Measurements from ENCODE around the gene ME3.

Gene ME3

DNA sequence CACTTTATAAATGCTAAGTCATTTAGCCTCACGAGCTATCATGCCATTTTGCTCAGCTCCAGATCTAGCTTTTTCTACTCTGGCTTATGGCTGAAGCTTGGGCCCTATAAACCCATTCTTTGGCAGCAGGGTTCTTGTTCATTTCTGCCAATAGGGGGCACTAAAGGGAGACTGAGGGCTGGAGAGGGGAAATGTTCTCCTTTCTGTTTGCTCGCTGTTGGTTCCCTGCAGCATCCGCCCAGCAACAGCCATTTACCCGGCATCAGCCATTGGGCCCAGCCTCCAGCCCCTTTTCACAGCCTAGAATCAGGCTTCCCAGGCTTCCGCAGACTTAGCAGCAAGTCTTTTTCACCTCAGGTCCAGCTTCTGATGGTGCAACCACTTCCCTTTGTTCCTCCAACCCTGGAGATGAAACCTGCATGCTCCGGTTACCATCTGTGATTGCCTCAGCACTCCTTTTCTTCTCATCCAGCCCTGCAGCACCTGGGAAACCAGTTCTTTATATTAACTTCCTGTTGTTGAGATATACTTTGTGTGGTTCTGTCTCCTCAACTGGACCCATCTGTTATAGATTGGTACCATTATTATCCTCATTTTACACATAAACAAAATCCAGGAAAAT is 4.2 kb upstream of the ME3 start:
- H3K4me2 ChIP-seq: no peak overlapping the region
- no peak overlapping the region for H3K27ac ChIP-seq
- no peak overlapping the region for H3K4me3 ChIP-seq
- H3K4me1 ChIP-seq: peaks cover 5% of the 10 kb centered on the region; the same call in 1 of the 2 replicates
- no peak overlapping the region for H3K9ac ChIP-seq
- H4K20me1 ChIP-seq: no peaks in the 10 kb centered on the region
- no peak for TF ChIP-seq Cebpa-rat (IDR thresholded peaks at IDR 0.05)
- no peaks in the 10 kb centered on the region for H3K36me3 ChIP-seq
- peaks cover 7% of the 10 kb centered on the region; the same call in 1 of the 2 replicates for H3K27me3 ChIP-seq
- H3K9me3 ChIP-seq: no peaks in the 10 kb centered on the region

DNA sequence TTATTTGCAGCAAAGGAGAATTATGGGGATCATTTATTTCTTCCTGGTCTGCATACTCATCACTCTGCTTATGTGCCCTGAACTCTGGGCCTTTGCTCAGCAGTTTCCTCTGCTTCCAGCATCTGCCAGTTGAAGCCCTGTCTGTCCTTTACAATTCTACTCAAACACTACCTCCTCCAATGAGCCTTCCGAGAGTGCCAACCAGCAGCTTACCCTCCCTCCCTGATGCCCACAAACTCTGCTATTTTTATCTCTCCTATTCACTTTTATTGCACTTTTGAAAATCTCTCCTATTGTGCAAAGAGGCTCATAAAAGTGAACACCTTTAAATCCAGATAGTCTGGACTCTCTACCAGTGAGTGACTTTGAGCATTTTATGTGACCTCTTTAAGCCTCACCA is 3.6 kb upstream of the ME3 start:
- no peaks in the 10 kb centered on the region for H4K20me1 ChIP-seq
- no peaks in the 10 kb centered on the region for H3K36me3 ChIP-seq
- peaks cover 12% of the 10 kb centered on the region; the same call in 1 of the 2 replicates for H3K4me1 ChIP-seq
- TF ChIP-seq Cebpa-rat (IDR thresholded peaks at IDR 0.05): no peak
- H3K9ac ChIP-seq: no peak overlapping the region
- H3K27me3 ChIP-seq: peaks cover 14% of the 10 kb centered on the region; the same call in 1 of the 2 replicates
- no peak overlapping the region for H3K4me3 ChIP-seq
- no peaks in the 10 kb centered on the region for H3K9me3 ChIP-seq
- H3K27ac ChIP-seq: no peak overlapping the region
- H3K4me2 ChIP-seq: no peak overlapping the region

DNA sequence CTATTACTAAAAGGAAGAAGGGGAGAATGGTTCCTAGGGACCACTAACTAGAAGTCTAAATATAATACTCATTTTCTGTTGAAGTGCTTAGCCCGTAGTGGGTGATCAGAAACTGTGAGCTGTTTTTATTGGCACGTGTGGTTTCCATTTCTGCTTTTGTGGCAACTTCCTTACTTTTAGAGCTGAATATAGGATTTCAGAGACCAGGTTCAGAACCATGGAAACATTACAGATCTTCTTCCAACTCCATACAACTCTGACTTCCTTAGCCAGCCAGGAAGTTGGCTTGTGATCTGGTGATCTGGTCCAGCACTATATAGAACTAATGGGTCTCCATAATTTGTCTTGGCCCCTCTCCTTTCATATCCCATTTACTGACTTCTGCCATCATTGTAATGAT is 2.6 kb upstream of the ME3 start:
- H3K4me2 ChIP-seq: no peak overlapping the region
- no peaks in the 10 kb centered on the region for H4K20me1 ChIP-seq
- TF ChIP-seq Cebpa-rat (IDR thresholded peaks at IDR 0.05): no peak
- no peaks in the 10 kb centered on the region for H3K36me3 ChIP-seq
- H3K9ac ChIP-seq: no peak overlapping the region
- no peak overlapping the region for H3K27ac ChIP-seq
- peaks cover 14% of the 10 kb centered on the region; the same call in 1 of the 2 replicates for H3K4me1 ChIP-seq
- H3K9me3 ChIP-seq: no peaks in the 10 kb centered on the region
- no peak overlapping the region for H3K4me3 ChIP-seq
- H3K27me3 ChIP-seq: peaks cover 17% of the 10 kb centered on the region; the same call in 1 of the 2 replicates

DNA sequence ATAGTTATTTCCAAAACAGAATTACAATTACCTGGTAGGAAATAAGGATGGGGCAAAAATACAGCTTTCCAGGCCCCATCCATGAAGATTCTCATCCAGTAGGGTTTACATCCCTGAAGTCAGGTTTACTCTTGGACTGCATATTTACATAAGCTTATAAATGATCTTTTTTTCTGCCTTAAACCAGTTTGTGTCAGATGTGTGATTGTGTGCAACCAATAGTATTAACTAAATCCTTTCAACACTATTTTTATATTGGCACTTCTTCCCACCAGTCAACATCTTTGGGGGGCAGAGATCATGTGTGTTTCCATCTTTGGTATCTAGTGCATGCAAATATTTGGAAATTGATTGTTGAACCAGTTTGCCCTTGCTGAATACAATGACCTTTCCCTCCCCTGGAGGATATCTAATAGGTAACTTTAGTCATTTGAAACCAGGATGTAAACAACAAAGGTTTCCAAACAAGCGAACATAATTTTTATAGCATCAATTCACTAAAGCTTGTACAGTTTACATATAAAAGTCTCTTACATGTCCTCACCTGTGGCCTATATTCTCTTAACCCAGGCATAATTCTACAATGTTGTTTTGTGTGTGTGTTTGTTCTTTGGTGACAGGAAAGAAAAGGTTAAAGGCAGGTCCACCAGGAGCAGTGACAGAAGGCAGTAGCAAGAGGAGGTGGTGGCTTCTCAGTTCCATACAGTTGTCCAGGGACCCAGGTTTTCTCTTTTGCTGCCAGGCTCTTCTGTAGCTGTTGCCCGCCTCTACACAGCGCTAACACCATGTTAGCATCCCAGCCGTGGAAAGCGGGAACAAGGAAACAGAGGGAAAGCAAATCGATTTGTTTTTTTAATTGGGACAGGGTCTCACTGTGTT is 1.7 kb upstream of the ME3 start:
- no peak for TF ChIP-seq Cebpa-rat (IDR thresholded peaks at IDR 0.05)
- no peak overlapping the region for H3K4me2 ChIP-seq
- no peaks in the 10 kb centered on the region for H3K9me3 ChIP-seq

DNA sequence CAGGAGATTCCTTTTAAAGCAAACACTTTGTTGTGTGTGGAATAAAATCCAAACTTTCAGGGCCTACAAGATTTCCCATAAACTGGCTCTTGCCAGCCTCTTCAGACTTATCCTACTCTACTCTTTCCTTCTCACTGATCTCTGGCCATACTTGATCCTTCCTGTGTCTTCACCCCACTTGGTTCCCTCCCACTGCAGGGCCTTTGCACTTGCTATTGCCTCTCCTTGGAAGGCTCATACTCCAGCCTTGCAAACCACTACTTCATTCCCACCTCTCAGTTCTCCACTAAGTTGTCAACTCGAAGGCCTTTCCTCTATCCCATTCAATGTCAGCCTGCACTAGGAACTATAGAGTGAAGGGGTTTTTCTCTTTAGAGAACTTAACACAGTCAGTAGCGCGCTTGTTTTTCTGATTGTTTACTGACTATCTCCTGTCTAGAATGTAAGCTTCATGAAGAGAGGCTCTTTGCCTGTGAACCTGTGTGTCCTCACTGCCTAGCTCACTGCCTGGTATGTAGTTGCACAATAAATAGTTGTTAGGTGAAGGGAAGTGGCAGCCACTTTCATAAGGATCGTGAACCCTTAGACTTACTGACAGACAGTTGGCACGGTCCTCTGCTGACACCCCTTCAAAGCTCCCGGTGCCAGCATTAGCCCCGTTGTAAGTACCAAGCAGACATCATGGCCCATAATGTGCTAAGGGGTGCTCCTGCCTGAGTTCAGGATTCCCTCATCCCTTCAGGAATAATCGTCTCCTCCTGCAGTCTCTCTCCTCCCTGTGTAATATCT is 833 bp upstream of the ME3 start:
- no peaks in the 10 kb centered on the region for H3K9me3 ChIP-seq
- H4K20me1 ChIP-seq: no peaks in the 10 kb centered on the region
- H3K4me1 ChIP-seq: peaks cover 14% of the 10 kb centered on the region; the same call in 1 of the 2 replicates
- H3K36me3 ChIP-seq: no peaks in the 10 kb centered on the region
- TF ChIP-seq Cebpa-rat (IDR thresholded peaks at IDR 0.05): no peak
- peaks cover 17% of the 10 kb centered on the region; the same call in 1 of the 2 replicates for H3K27me3 ChIP-seq
- no peak overlapping the region for H3K4me3 ChIP-seq
- no peak overlapping the region; the same call in 1 of the 2 replicates for H3K4me2 ChIP-seq
- no peak overlapping the region for H3K9ac ChIP-seq
- H3K27ac ChIP-seq: no peak overlapping the region

More for the DNA sequence above, 1.7 kb upstream of the ME3 start:
- Histone ChIP-seq H3K27me3 (peaks cover 17% of the 10 kb centered on the region; the same call in 1 of the 2 replicates), H3K27ac (no peak overlapping the region), H3K9ac (no peak overlapping the region), H3K4me3 (no peak overlapping the region), H3K36me3 (no peaks in the 10 kb centered on the region), H4K20me1 (no peaks in the 10 kb centered on the region), H3K4me1 (peaks cover 14% of the 10 kb centered on the region; the same call in 1 of the 2 replicates)

DNA sequence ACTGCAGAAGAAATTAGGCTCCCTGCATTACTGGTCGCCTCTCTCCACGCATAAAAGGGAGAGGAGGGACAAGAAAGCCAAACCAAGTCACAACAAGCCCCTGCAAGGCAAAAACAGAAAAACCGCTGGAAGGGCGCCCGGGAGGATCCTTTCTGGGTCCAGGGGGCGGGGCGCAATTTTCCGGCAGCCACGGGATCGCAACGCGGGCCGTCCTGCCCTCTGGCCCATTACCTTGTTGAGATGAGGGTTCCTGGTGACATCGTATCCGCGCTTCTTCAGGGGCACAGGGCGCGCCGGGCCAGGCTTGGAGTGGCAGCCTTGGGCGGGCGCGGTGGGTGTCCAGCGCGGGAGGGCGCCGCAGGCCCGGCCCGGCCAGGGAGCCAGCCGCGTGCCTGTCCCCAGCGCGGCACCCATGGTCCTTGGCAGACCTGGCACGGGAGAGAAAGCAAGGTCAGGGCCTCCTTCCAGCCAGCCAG is 847 bp downstream of the ME3 start:
- H3K4me1 ChIP-seq: peaks cover 14% of the 10 kb centered on the region; the same call in 1 of the 2 replicates
- peaks cover 17% of the 10 kb centered on the region; the same call in 1 of the 2 replicates for H3K27me3 ChIP-seq
- no peak for TF ChIP-seq Cebpa-rat (IDR thresholded peaks at IDR 0.05)
- H3K4me2 ChIP-seq: peak overlapping the region; percentile 97
- H3K9ac ChIP-seq: peak overlapping the region; percentile 78
- peak overlapping the region; percentile 80 for H3K27ac ChIP-seq
- no peaks in the 10 kb centered on the region for H4K20me1 ChIP-seq
- H3K9me3 ChIP-seq: no peaks in the 10 kb centered on the region
- no peaks in the 10 kb centered on the region for H3K36me3 ChIP-seq
- peak overlapping the region; percentile 79 for H3K4me3 ChIP-seq

DNA sequence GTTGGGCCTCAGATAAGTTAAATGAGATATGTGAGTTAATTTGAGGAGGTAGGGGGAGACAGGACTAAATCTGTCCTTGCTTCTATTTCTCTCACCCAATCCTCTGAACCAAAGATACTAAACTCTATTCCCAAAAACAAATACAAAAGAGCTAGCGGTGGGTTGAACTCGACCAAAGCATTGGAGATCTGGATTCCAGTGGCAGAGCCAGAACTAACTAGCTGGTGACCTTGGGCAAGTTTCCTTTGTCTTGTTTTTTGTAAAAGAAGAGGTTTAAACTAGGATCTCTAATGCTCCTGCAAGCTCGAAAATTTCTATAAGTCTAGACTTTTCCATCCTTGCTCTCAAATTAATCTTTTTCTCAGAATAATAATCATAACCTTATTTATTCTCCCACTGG is 1.5 kb downstream of the ME3 start:
- H4K20me1 ChIP-seq: no peaks in the 10 kb centered on the region
- peaks cover 17% of the 10 kb centered on the region; the same call in 1 of the 2 replicates for H3K27me3 ChIP-seq
- H3K4me1 ChIP-seq: peaks cover 14% of the 10 kb centered on the region; the same call in 1 of the 2 replicates
- H3K36me3 ChIP-seq: no peaks in the 10 kb centered on the region
- H3K4me2 ChIP-seq: peak overlapping the region; percentile 97
- no peaks in the 10 kb centered on the region for H3K9me3 ChIP-seq
- H3K4me3 ChIP-seq: peak overlapping the region; percentile 79
- H3K27ac ChIP-seq: no peak overlapping the region
- no peak for TF ChIP-seq Cebpa-rat (IDR thresholded peaks at IDR 0.05)
- H3K9ac ChIP-seq: no peak overlapping the region

DNA sequence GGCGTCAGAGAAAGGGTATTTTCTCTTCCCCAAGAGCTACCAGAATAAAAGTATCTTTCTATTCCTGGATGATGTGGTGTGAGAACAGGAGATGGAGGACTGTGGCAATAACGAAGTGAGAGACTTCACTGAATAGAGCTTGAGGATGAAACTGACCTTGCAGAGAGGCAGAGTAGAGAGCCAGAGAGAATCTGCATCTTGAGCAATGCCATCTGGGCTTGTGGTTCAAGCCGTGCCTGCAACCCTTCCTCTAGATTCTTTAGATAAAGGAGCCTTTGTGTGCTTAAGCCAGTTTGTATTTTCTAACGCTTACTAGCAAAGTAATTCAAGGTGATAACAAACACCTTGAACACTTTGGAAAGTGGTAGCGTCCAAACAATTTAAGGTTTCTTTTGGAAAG is 2.2 kb downstream of the ME3 start:
- no peak for TF ChIP-seq Cebpa-rat (IDR thresholded peaks at IDR 0.05)
- H3K27me3 ChIP-seq: peaks cover 17% of the 10 kb centered on the region; the same call in 1 of the 2 replicates
- no peak overlapping the region for H3K9ac ChIP-seq
- no peak overlapping the region for H3K4me2 ChIP-seq
- H3K4me1 ChIP-seq: peaks cover 14% of the 10 kb centered on the region; the same call in 1 of the 2 replicates
- no peaks in the 10 kb centered on the region for H3K36me3 ChIP-seq
- H3K9me3 ChIP-seq: no peaks in the 10 kb centered on the region
- H3K27ac ChIP-seq: no peak overlapping the region
- H4K20me1 ChIP-seq: no peaks in the 10 kb centered on the region
- H3K4me3 ChIP-seq: no peak overlapping the region

DNA sequence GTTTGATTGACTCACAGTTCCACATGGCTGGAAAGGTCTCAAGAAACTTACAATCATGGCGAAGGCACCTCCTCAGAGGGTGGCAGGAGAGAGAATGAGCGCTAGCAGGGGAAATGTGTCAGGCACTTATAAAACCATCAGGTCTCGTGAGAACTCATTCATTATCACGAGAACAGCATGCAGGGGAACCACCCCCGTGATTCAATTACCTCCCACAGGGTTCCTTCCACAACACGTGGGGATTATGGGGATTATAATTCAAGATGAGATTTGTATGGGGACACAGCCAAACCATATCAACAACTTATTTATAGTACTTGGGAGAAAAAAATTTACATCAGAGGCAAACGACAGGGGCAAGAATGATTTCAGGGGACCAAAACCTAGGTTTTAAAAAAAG is 3.0 kb downstream of the ME3 start:
- Histone ChIP-seq H4K20me1 (no peaks in the 10 kb centered on the region), H3K9ac (no peak overlapping the region), H3K4me3 (no peak overlapping the region), H3K27ac (no peak overlapping the region), H3K36me3 (no peaks in the 10 kb centered on the region), H3K4me2 (no peak overlapping the region), H3K9me3 (no peaks in the 10 kb centered on the region), H3K4me1 (peaks cover 10% of the 10 kb centered on the region; the same call in 1 of the 2 replicates), H3K27me3 (peaks cover 17% of the 10 kb centered on the region; the same call in 1 of the 2 replicates)
- TF ChIP-seq Cebpa-rat (IDR thresholded peaks at IDR 0.05): no peak
